Keratinocyte (primary cell): ENCODE results near the gene USP34. TPM values are rescaled to one million over a fixed set of nuclear protein-coding genes. Genes with fewer than 3 reads are reported as not detected.

Experiments used
- DNase-seq: peaks from one replicate; pipeline ENCODE4 v3.0.0-alpha.2; 2011; ENCODE audit warnings: low read depth, missing footprints, low spot score
- FAIRE-seq: peaks from 2 replicates; lab custom pipeline; 2011; peaks lifted over from hg19 to GRCh38; lab: Jason Lieb, UNC
- H2AFZ ChIP-seq: 2 replicates; pipeline ENCODE4 v1.6.0; 2012; ENCODE audit warnings: low read length, control low read depth, inconsistent platforms; ENCODE audit not compliant: control insufficient read depth
- H3K27ac ChIP-seq: 2 replicates; pipeline ENCODE4 v1.5.1; 2011; ENCODE audit warnings: low read length; ENCODE audit not compliant: control insufficient read depth, insufficient read depth
- H3K27me3 ChIP-seq: 3 replicates; pipeline ENCODE4 v1.6.0; 2011; ENCODE audit warnings: low read length; ENCODE audit not compliant: control insufficient read depth, insufficient read depth; ENCODE audit errors: extremely low read depth
- H3K36me3 ChIP-seq, 2 experiments: 2 replicates in 1 of 2; 3 replicates in 1 of 2; pipeline ENCODE4 v1.5.1; 2011; ENCODE audit warnings: low read length in 2 of 2, mild to moderate bottlenecking in 1 of 2; ENCODE audit not compliant: control insufficient read depth in 2 of 2, insufficient read depth in 2 of 2; ENCODE audit errors: extremely low read depth in 1 of 2
- H3K4me1 ChIP-seq: 3 replicates; pipeline ENCODE4 v1.5.1; 2011; ENCODE audit warnings: low read length; ENCODE audit not compliant: control insufficient read depth, insufficient read depth; ENCODE audit errors: extremely low read depth
- H3K4me2 ChIP-seq: 3 replicates; pipeline ENCODE4 v1.6.0; 2011; ENCODE audit warnings: low read depth, low read length; ENCODE audit not compliant: control insufficient read depth, insufficient read depth; ENCODE audit errors: extremely low read depth
- H3K4me3 ChIP-seq, 3 experiments: fragments of 200-600 bp in 1 of 3; sonication (generic) in 1 of 3; 2 replicates in 2 of 3; 3 replicates in 1 of 3; pipeline ENCODE4 v1.5.1; 2011 to 2016; ENCODE audit warnings: low read length in 3 of 3, mild to moderate bottlenecking in 3 of 3, control low read depth in 2 of 3, inconsistent platforms in 1 of 3, low read depth in 1 of 3, mixed read lengths in 1 of 3, mixed run types in 1 of 3, moderate library complexity in 1 of 3; ENCODE audit not compliant: control insufficient read depth in 2 of 3, insufficient read depth in 2 of 3; ENCODE audit errors: extremely low read depth in 1 of 3
- H3K79me2 ChIP-seq: 2 replicates; pipeline ENCODE4 v1.6.0; 2012; ENCODE audit warnings: low read length; ENCODE audit not compliant: control insufficient read depth, insufficient read depth
- H3K9ac ChIP-seq: 3 replicates; pipeline ENCODE4 v1.6.0; 2011; ENCODE audit warnings: low read length; ENCODE audit not compliant: control insufficient read depth, insufficient read depth; ENCODE audit errors: extremely low read depth
- H3K9me1 ChIP-seq: 3 replicates; pipeline ENCODE4 v1.6.0; 2011; ENCODE audit warnings: low read length; ENCODE audit not compliant: control insufficient read depth, insufficient read depth; ENCODE audit errors: extremely low read depth
- H3K9me3 ChIP-seq: 2 replicates; pipeline ENCODE4 v1.5.1; 2012; ENCODE audit warnings: low read depth, low read length; ENCODE audit not compliant: control insufficient read depth
- H4K20me1 ChIP-seq: 3 replicates; pipeline ENCODE4 v1.6.0; 2011; ENCODE audit warnings: low read length; ENCODE audit not compliant: control insufficient read depth, insufficient read depth; ENCODE audit errors: extremely low read depth
- CTCF ChIP-seq, 3 experiments: IDR thresholded peaks in 1 of 3; conservative IDR thresholded peaks in 1 of 3; optimal IDR thresholded peaks in 1 of 3; 2 replicates in 2 of 3; 3 replicates in 1 of 3; pipeline versions ENCODE3 to v1.5.1; 2011; ENCODE audit warnings: low read length in 3 of 3, mild to moderate bottlenecking in 3 of 3, moderate library complexity in 2 of 3, control low read depth in 1 of 3, inconsistent platforms in 1 of 3; ENCODE audit not compliant: insufficient read depth in 2 of 3; ENCODE audit errors: extremely low read depth in 1 of 3
- EZH2 ChIP-seq: IDR thresholded peaks from one replicate; pipeline ENCODE4 v1.6.1; 2012; ENCODE audit warnings: inconsistent platforms, mild to moderate bottlenecking, low read length, moderate library complexity
- dilution Hi-C: fragments of 300-500 bp; cut with MboI; formaldehyde crosslinking; loops from one replicate; pipeline ENCODE4 v1.7.0; 2020; ENCODE audit warnings: low sequenced_read_pairs; ENCODE audit not compliant: extremely low pct_ligation_motif_present
- polyA plus RNA-seq, 5 experiments: library from polyadenylated mRNA; depleted of rRNA in 3 of 5; stranded (reverse) in 3 of 5; stranded (forward) in 1 of 5; unstranded in 1 of 5; fragments of >200 nt; gene quantifications; 1 replicate in 1 of 5; 2 replicates in 3 of 5; 3 replicates in 1 of 5; pipeline versions ENCODE4 v1.2.1 to v1.2.3, GENCODE V29; 2011 to 2012; ENCODE audit warnings: missing spikeins in 2 of 5, low read depth in 1 of 5, low replicate concordance in 1 of 5

The USP34 gene
- polyA plus RNA-seq, 1 donor (not counting 4 experiments of a cell fraction or from before 2014, with no cell fraction given): 54.7 TPM

- Histone ChIP-seq H3K9me3 (no peaks in the 10 kb centered on the region), H3K4me1 (no peaks in the 10 kb centered on the region), H3K9ac (no peak within 1 kb of the TSS), H3K27me3 (no peaks in the 10 kb centered on the region), H3K36me3 (peaks cover 5 to 16% of the 10 kb centered on the region in 2 experiments), H3K27ac (no peak within 1 kb of the TSS), H3K4me2 (no peak within 1 kb of the TSS), H2AFZ (no peak within 1 kb of the TSS), H3K9me1 (no peaks in the 10 kb centered on the region), H3K4me3 (no peak within 1 kb of the TSS), H4K20me1 (no peaks in the 10 kb centered on the region), H3K79me2 (no peaks in the 10 kb centered on the region)
- FAIRE-seq (no peak), DNase-seq (no peak)
- dilution Hi-C loops: no loop called here
- TF ChIP-seq EZH2: no peak
- no peak for TF ChIP-seq CTCF (optimal IDR thresholded peaks at IDR 0.05 in 1 of 3, IDR thresholded peaks at IDR 0.05 in 1 of 3, conservative IDR thresholded peaks at IDR 0.05 in 1 of 3; ENCODE audit: extremely low read depth in 1 of 3, insufficient read depth in 2 of 3, low read length in 3 of 3)
Observed at GRCh38 chr2:61161888-61162287, 309.0 kb downstream of the USP34 start, which contains the start of gene C2orf74. Gene C2orf74, plus strand, starts transcription at chr2:61162188. Its CDS starts 327 bp downstream, at chr2:61162515.

GRCh38 chr2:61158356-61158955 is 312.4 kb downstream of the USP34 start:
- no peaks in the 10 kb centered on the region for H3K9me3 ChIP-seq
- no peak overlapping the region for H3K4me2 ChIP-seq
- dilution Hi-C loops: no loop called here
- no peak overlapping the region for H3K4me3 ChIP-seq
- H2AFZ ChIP-seq: no peak overlapping the region
- TF ChIP-seq CTCF (optimal IDR thresholded peaks at IDR 0.05 in 1 of 3, IDR thresholded peaks at IDR 0.05 in 1 of 3, conservative IDR thresholded peaks at IDR 0.05 in 1 of 3; ENCODE audit: extremely low read depth in 1 of 3, insufficient read depth in 2 of 3, low read length in 3 of 3): no peak
- no peak for TF ChIP-seq EZH2
- H4K20me1 ChIP-seq: no peaks in the 10 kb centered on the region
- no peak overlapping the region for H3K27ac ChIP-seq
- FAIRE-seq: no peak
- H3K4me1 ChIP-seq: no peaks in the 10 kb centered on the region
- H3K9me1 ChIP-seq: no peaks in the 10 kb centered on the region
- peaks cover 5 to 11% of the 10 kb centered on the region in 2 experiments for H3K36me3 ChIP-seq
- no peaks in the 10 kb centered on the region for H3K79me2 ChIP-seq
- no peak overlapping the region for H3K9ac ChIP-seq
- no peak for DNase-seq
- no peaks in the 10 kb centered on the region for H3K27me3 ChIP-seq
